Suprapubic skin (tissue), 3 donors: ENCODE results near the gene MCRIP2.

Experiments
- CTCF ChIP-seq, 2 donors: fragments of 200-600 bp in 1 of 2; fragments of 450-650 bp in 1 of 2; sonication (generic) in 1 of 2; IDR thresholded peaks; one replicate each; pipeline ENCODE4 v1.5.1; 2016 to 2019; ENCODE audit warnings: antibody characterized with exemption in 2 of 2, mild to moderate bottlenecking in 1 of 2, moderate library complexity in 1 of 2
- EP300 ChIP-seq: sonication (generic); formaldehyde crosslinking; IDR thresholded peaks from one replicate; pipeline ENCODE4 v1.6.1; 2017; ENCODE audit warnings: antibody characterized with exemption
- POLR2A ChIP-seq, 2 donors: fragments of 450-650 bp; IDR thresholded peaks; one replicate each; pipeline ENCODE4 v1.6.1; 2017; ENCODE audit warnings: antibody characterized with exemption in 2 of 2, mild to moderate bottlenecking in 2 of 2, moderate library complexity in 2 of 2

GRCh38 chr16:648071-648780 is 6.6 kb downstream of the MCRIP2 start:
- TF ChIP-seq POLR2A (IDR thresholded peaks at IDR 0.05) (no peak), EP300 (no peak), CTCF (IDR thresholded peaks at IDR 0.05) (peak; percentile 21 to 40)
